ENCODE results near the gene USP10.

DNA sequence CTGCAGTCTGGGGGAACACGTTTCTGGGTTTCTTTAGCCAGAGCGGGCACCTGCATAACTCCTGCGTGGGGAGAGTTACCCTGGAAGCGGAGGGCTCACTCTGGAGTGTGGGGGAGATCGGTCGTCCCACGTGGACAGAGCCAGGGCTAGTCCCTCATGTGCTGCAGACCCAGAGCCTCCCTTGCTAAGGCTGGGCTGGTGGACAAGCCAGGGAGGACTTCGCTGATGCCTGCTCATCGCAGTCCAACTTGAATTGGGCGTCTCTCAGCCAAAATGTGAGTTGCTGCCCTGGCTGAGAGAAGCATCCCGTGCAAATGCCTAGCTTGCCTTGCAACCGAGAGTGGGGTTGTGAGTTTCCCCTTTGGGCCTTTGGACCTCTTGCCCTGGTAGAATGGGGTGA lies 121.0 kb downstream of the USP10 start:
- TF ChIP-seq, protein P1, sequence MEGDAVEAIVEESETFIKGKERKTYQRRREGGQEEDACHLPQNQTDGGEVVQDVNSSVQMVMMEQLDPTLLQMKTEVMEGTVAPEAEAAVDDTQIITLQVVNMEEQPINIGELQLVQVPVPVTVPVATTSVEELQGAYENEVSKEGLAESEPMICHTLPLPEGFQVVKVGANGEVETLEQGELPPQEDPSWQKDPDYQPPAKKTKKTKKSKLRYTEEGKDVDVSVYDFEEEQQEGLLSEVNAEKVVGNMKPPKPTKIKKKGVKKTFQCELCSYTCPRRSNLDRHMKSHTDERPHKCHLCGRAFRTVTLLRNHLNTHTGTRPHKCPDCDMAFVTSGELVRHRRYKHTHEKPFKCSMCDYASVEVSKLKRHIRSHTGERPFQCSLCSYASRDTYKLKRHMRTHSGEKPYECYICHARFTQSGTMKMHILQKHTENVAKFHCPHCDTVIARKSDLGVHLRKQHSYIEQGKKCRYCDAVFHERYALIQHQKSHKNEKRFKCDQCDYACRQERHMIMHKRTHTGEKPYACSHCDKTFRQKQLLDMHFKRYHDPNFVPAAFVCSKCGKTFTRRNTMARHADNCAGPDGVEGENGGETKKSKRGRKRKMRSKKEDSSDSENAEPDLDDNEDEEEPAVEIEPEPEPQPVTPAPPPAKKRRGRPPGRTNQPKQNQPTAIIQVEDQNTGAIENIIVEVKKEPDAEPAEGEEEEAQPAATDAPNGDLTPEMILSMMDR (IDR thresholded peaks at IDR 0.05), result no peak
- no peak for TF ChIP-seq CEBPB (IDR thresholded peaks at IDR 0.05)
- TF ChIP-seq CHD2 (IDR thresholded peaks at IDR 0.05; ENCODE audit: low read length, partially characterized antibody), result no peak
- no peak for TF ChIP-seq POLR2A (IDR thresholded peaks at IDR 0.05; ENCODE audit: low read length)
- no peak for TF ChIP-seq JUN (IDR thresholded peaks at IDR 0.05)
- TF ChIP-seq, protein P2, sequence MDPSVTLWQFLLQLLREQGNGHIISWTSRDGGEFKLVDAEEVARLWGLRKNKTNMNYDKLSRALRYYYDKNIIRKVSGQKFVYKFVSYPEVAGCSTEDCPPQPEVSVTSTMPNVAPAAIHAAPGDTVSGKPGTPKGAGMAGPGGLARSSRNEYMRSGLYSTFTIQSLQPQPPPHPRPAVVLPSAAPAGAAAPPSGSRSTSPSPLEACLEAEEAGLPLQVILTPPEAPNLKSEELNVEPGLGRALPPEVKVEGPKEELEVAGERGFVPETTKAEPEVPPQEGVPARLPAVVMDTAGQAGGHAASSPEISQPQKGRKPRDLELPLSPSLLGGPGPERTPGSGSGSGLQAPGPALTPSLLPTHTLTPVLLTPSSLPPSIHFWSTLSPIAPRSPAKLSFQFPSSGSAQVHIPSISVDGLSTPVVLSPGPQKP (IDR thresholded peaks at IDR 0.05; ENCODE audit: low read depth, low read length), result no peak
- no peak for TF ChIP-seq BHLHE40 (IDR thresholded peaks at IDR 0.05; ENCODE audit: low read depth, low read length)
- TF ChIP-seq CBX8 (IDR thresholded peaks at IDR 0.05), result no peak
- TF ChIP-seq, protein P3, sequence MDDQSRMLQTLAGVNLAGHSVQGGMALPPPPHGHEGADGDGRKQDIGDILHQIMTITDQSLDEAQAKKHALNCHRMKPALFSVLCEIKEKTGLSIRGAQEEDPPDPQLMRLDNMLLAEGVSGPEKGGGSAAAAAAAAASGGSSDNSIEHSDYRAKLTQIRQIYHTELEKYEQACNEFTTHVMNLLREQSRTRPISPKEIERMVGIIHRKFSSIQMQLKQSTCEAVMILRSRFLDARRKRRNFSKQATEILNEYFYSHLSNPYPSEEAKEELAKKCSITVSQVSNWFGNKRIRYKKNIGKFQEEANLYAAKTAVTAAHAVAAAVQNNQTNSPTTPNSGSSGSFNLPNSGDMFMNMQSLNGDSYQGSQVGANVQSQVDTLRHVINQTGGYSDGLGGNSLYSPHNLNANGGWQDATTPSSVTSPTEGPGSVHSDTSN (IDR thresholded peaks at IDR 0.05), result no peak
- no peak for TF ChIP-seq HOXB13 (CRISPR knock-in tag; IDR thresholded peaks at IDR 0.05; ENCODE audit: low read depth)
- no peak for TF ChIP-seq MYC (IDR thresholded peaks at IDR 0.05; ENCODE audit: borderline replicate concordance, low read length)
- TF ChIP-seq NFE2L2 (conservative IDR thresholded peaks at IDR 0.05; ENCODE audit: low read length), result no peak
- TF ChIP-seq RAD21 (conservative IDR thresholded peaks at IDR 0.05 in 1 of 2, IDR thresholded peaks at IDR 0.05 in 1 of 2), result no peak
- TF ChIP-seq HEYL (CRISPR knock-in tag; IDR thresholded peaks at IDR 0.05), result no peak

Measured in A549 (cell line).